ENCODE measurements around the gene HEATR5A. TPM values are rescaled to one million over a fixed set of nuclear protein-coding genes. Genes with fewer than 3 reads are reported as not detected.
"Not testable (repeated sequence)": the region's sequence is repeated elsewhere in the genome, so short reads cannot be mapped to it uniquely, and the experiment has no call there.

Gene HEATR5A
- total RNA-seq, 1 experiment from 2014 or later = 12.7 TPM

- peaks cover 12% of the 10 kb centered on the region for H3K4me1 ChIP-seq (ENCODE audit: insufficient read depth, low read length)
- peaks cover 3% of the 10 kb centered on the region; the same call in 1 of the 2 replicates for H3K36me3 ChIP-seq (ENCODE audit: low read depth, low read length)
- intact Hi-C loops (cut with micrococcal nuclease) = loop anchor here (5.0 kb wide), 1 partner anchor 70 kb away; no protein-coding TSS in a partner anchor
- H3K4me2 ChIP-seq (ENCODE audit: low read length) = no peak overlapping the region
- no peaks in the 10 kb centered on the region for H3K9me3 ChIP-seq (ENCODE audit: low read length)
- H3K4me3 ChIP-seq (ENCODE audit: low read length) = no peak overlapping the region
- POLR2A ChIA-PET (ENCODE audit: unreplicated experiment) = no interaction called here
- TF ChIP-seq, protein P1, sequence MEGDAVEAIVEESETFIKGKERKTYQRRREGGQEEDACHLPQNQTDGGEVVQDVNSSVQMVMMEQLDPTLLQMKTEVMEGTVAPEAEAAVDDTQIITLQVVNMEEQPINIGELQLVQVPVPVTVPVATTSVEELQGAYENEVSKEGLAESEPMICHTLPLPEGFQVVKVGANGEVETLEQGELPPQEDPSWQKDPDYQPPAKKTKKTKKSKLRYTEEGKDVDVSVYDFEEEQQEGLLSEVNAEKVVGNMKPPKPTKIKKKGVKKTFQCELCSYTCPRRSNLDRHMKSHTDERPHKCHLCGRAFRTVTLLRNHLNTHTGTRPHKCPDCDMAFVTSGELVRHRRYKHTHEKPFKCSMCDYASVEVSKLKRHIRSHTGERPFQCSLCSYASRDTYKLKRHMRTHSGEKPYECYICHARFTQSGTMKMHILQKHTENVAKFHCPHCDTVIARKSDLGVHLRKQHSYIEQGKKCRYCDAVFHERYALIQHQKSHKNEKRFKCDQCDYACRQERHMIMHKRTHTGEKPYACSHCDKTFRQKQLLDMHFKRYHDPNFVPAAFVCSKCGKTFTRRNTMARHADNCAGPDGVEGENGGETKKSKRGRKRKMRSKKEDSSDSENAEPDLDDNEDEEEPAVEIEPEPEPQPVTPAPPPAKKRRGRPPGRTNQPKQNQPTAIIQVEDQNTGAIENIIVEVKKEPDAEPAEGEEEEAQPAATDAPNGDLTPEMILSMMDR (conservative IDR thresholded peaks at IDR 0.05; ENCODE audit: low read depth, low read length) = no peak
- TF ChIP-seq EZH2phosphoT487 (IDR thresholded peaks at IDR 0.05; ENCODE audit: borderline replicate concordance, low read length) (no peak), EZH2 (IDR thresholded peaks at IDR 0.05; ENCODE audit: low read length, unreplicated experiment) (no peak)
- no peak for DNase-seq
- no peak overlapping the region for H3K27ac ChIP-seq (ENCODE audit: low read length)
- H2AFZ ChIP-seq (ENCODE audit: low read length) = no peak overlapping the region
- no peaks in the 10 kb centered on the region for H3F3A ChIP-seq (ENCODE audit: low read length, unreplicated experiment)
- CTCF ChIA-PET = no interaction called here
- no peaks in the 10 kb centered on the region for H4K20me1 ChIP-seq (ENCODE audit: low read length)
- no peaks in the 10 kb centered on the region for H3K9me2 ChIP-seq (replicated peaks; ENCODE audit: low read length)
- no peaks in the 10 kb centered on the region for H3K79me2 ChIP-seq (ENCODE audit: low read length)
- H3K27me3 ChIP-seq (ENCODE audit: low read length) = no peaks in the 10 kb centered on the region
- BruUV-seq (replicated peaks) = no TSS peak
- no peak for ATAC-seq
- H3K9ac ChIP-seq (ENCODE audit: low read length) = no peak overlapping the region
Observed at GRCh38 chr14:31382221-31382620, 38.1 kb downstream of the HEATR5A start.

DNA sequence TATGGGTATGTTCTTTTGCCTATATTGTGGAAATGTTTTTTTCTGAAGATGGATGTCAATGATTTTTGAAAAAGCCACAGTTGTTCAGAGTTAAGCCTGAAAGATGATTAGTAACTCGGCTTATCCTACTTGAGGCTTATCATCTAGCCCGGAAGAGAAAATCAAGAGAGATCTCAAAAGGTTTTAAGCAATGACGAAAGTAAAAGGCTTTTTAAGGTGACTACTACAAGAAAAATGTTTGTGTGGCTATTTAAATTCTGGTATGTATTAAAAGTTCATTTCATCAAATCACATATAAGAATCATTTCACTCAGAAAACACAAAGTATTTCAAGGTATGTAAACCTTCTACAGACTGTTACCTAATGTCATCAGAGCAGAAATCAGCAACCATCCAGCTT, 40.2 kb downstream of the HEATR5A start:
- no peaks in the 10 kb centered on the region for H3F3A ChIP-seq (ENCODE audit: low read length, unreplicated experiment)
- CTCF ChIA-PET = no interaction called here
- H3K4me3 ChIP-seq (ENCODE audit: low read length) = no peak overlapping the region
- H3K36me3 ChIP-seq (ENCODE audit: low read depth, low read length) = no peaks in the 10 kb centered on the region; the same call in 1 of the 2 replicates
- BruUV-seq (replicated peaks) = no TSS peak
- no peaks in the 10 kb centered on the region for H3K79me2 ChIP-seq (ENCODE audit: low read length)
- no peak overlapping the region for H2AFZ ChIP-seq (ENCODE audit: low read length)
- H3K9ac ChIP-seq (ENCODE audit: low read length) = no peak overlapping the region
- no peak for DNase-seq
- H3K27ac ChIP-seq (ENCODE audit: low read length) = no peak overlapping the region
- peaks cover 12% of the 10 kb centered on the region for H3K4me1 ChIP-seq (ENCODE audit: insufficient read depth, low read length)
- H3K9me2 ChIP-seq (replicated peaks; ENCODE audit: low read length) = no peaks in the 10 kb centered on the region
- H3K4me2 ChIP-seq (ENCODE audit: low read length) = no peak overlapping the region
- H4K20me1 ChIP-seq (ENCODE audit: low read length) = no peaks in the 10 kb centered on the region
- intact Hi-C loops (cut with micrococcal nuclease) = loop anchor here (5.0 kb wide), 1 partner anchor 72 kb away; no protein-coding TSS in a partner anchor
- H3K27me3 ChIP-seq (ENCODE audit: low read length) = no peaks in the 10 kb centered on the region
- TF ChIP-seq, protein P1 (conservative IDR thresholded peaks at IDR 0.05; ENCODE audit: low read depth, low read length) = no peak
- no peak for TF ChIP-seq EZH2phosphoT487 (IDR thresholded peaks at IDR 0.05; ENCODE audit: borderline replicate concordance, low read length)
- TF ChIP-seq EZH2 (IDR thresholded peaks at IDR 0.05; ENCODE audit: low read length, unreplicated experiment) = no peak
- POLR2A ChIA-PET (ENCODE audit: unreplicated experiment) = no interaction called here
- no peak for ATAC-seq
- no peaks in the 10 kb centered on the region for H3K9me3 ChIP-seq (ENCODE audit: low read length)

GRCh38 chr14:31379125-31379947, 41.0 kb downstream of the HEATR5A start:
- H3K27ac ChIP-seq (ENCODE audit: low read length); CTCF ChIA-PET; ATAC-seq; DNase-seq; H3K9ac ChIP-seq (ENCODE audit: low read length); H3K4me3 ChIP-seq (ENCODE audit: low read length); BruUV-seq (replicated peaks); POLR2A ChIA-PET (ENCODE audit: unreplicated experiment); H3K79me2 ChIP-seq (ENCODE audit: low read length); H3K9me3 ChIP-seq (ENCODE audit: low read length); H3K9me2 ChIP-seq (replicated peaks; ENCODE audit: low read length); H3F3A ChIP-seq (ENCODE audit: low read length, unreplicated experiment); H2AFZ ChIP-seq (ENCODE audit: low read length); H4K20me1 ChIP-seq (ENCODE audit: low read length); H3K27me3 ChIP-seq (ENCODE audit: low read length); H3K4me2 ChIP-seq (ENCODE audit: low read length); H3K36me3 ChIP-seq (ENCODE audit: low read depth, low read length): not testable (repeated sequence)
- H3K4me1 ChIP-seq (ENCODE audit: insufficient read depth, low read length) = peaks cover 12% of the 10 kb centered on the region
- intact Hi-C loops (cut with micrococcal nuclease) = loop anchor here (5.0 kb wide), 1 partner anchor 33 kb away; no protein-coding TSS in a partner anchor

Measured in PC-3 (cell line).